ENCODE measurements around the gene HYAL2.
A peak's percentile ranks its signal among the peaks of the same experiment; 100 is the strongest.

HYAL2 gene

GRCh38 chr3:50271314-50271936, 51.1 kb downstream of the HYAL2 start:
- H3K4me3 ChIP-seq (ENCODE audit: low read depth, low read length) = no peak overlapping the region
- TF ChIP-seq CTCF (IDR thresholded peaks at IDR 0.05; ENCODE audit: low read depth, low read length) = no peak

GRCh38 chr3:50270422-50271224, 51.9 kb downstream of the HYAL2 start:
- peak overlapping the region; percentile 56 for H3K4me3 ChIP-seq (ENCODE audit: low read depth, low read length)
- no peak for TF ChIP-seq CTCF (IDR thresholded peaks at IDR 0.05; ENCODE audit: low read depth, low read length)

GRCh38 chr3:50269977-50270413, 52.5 kb downstream of the HYAL2 start:
- H3K4me3 ChIP-seq (ENCODE audit: low read depth, low read length) = peak overlapping the region; percentile 56
- no peak for TF ChIP-seq CTCF (IDR thresholded peaks at IDR 0.05; ENCODE audit: low read depth, low read length)

GRCh38 chr3:50269460-50269859, 53.1 kb downstream of the HYAL2 start:
- no peak for TF ChIP-seq CTCF (IDR thresholded peaks at IDR 0.05; ENCODE audit: low read depth, low read length)
- H3K4me3 ChIP-seq (ENCODE audit: low read depth, low read length) = peak overlapping the region; percentile 56

GRCh38 chr3:50268703-50269451, 53.7 kb downstream of the HYAL2 start, which contains the start of gene SEMA3B:
Gene SEMA3B, plus strand, starts transcription at chr3:50269147. Its CDS starts 94 bp downstream, at chr3:50269241.
- no peak for TF ChIP-seq CTCF (IDR thresholded peaks at IDR 0.05; ENCODE audit: low read depth, low read length)
- peak within 1 kb of the TSS; percentile 56 for H3K4me3 ChIP-seq (ENCODE audit: low read depth, low read length)

- TF ChIP-seq CTCF (IDR thresholded peaks at IDR 0.05; ENCODE audit: low read depth, low read length) = no peak
- no peak overlapping the region; the same call in 1 of the 2 replicates for H3K4me3 ChIP-seq (ENCODE audit: low read depth, low read length)
These were observed 54.3 kb downstream of the HYAL2 start for GRCh38 chr3:50268276-50268675.

Data from WI38 (cell line).